ENCODE measurements around the gene LRRC71.

DNA sequence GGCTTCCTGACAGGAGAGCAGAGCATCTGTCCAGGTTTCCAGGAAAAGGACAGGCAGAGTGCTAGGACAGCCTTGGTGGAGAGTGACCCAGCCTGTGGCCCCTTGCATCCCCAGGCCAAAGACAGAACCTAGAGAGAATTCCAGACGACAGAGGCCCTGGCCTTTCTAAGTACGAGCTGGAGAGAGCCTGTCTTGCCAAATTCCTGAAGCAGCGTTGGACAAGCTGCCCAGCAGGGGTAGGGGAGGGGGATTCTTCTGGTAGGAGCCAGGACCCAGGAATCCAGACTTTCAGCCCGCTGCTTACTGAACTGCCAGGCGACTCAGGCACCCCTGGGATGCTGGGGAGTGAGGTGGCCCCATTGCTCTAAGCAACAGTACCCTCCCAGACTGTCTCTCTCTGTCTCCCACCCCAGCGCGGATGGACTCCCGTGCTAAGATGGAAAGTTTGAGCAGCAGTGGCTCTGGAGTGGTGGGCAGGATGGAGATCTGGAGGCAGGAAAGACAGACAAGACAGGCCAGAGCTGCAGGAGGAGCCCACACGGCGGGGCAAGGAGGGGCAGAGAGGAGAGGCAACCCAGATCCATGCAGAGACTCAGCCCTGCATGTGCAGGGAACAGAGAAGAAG lies 35.8 kb upstream of the LRRC71 start:
- TF ChIP-seq POLR2A (IDR thresholded peaks at IDR 0.05; ENCODE audit: low read length) (no peak), GATA1 (IDR thresholded peaks at IDR 0.05; ENCODE audit: low read depth, low read length) (no peak)

All from erythroblast (primary cell).